ENCODE results near the gene PRPH2. TPM values are rescaled to one million over a fixed set of nuclear protein-coding genes. Genes with fewer than 3 reads are reported as not detected.

Gene PRPH2
- total RNA-seq, 1 donor from 2014 or later = 0.11 TPM

DNA sequence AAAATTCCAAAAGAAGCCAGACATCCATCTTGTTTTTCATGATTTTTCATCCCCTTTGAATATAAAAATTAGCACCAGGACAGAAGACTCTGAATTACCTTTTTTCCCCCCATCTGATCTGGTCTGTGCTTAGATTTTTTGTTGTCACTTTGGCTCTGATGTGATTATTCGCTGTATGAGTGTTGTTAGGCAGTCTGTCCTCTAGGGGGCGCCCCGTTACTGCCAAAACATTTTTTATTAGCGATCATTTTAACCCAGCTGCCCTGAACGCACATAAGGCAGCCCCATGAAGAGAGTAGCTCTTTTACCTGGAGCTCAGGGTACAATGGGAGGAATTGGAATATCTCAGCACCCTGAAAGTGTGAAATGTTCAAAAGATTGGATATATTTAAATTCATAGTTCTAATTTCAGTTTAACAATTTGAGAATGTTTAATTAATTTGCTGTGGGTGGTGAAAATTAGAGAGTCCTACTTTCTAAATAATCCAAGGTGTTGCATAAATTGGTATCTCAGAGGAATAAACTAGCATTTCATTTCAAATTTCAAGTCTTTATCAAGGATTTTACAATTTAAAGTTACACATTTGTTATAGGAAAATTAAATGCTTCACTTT lies 60.8 kb downstream of the PRPH2 start:
- peak in 1 of 2 donors; percentile 90 for DNase-seq (ENCODE audit: low spot score in 2 of 2)
- H3K36me3 ChIP-seq = peaks cover 59 to 80% of the 10 kb centered on the region in 2 donors
- no peak overlapping the region for H3K27ac ChIP-seq

DNA sequence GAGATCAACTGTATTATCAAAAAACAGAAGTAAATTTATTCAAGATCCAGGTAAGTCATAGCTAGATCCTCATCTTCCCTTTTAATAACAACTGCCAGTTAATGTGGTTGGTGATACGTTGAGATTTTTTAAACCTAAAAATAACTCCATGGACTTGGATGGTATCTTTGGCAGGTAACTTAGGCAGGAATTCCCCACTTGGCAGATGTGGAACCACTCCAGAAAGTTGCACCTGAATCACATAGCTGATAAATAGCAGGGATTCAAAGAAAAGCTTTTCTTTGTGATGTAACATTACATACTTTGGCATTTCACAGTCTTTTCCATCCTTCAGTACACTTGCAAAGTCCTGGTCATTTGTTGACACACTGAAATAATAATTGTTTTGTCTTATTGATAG lies 62.6 kb downstream of the PRPH2 start:
- no peak overlapping the region for H3K27ac ChIP-seq
- DNase-seq (ENCODE audit: low spot score in 2 of 2) = no peak
- TF ChIP-seq, protein P1, sequence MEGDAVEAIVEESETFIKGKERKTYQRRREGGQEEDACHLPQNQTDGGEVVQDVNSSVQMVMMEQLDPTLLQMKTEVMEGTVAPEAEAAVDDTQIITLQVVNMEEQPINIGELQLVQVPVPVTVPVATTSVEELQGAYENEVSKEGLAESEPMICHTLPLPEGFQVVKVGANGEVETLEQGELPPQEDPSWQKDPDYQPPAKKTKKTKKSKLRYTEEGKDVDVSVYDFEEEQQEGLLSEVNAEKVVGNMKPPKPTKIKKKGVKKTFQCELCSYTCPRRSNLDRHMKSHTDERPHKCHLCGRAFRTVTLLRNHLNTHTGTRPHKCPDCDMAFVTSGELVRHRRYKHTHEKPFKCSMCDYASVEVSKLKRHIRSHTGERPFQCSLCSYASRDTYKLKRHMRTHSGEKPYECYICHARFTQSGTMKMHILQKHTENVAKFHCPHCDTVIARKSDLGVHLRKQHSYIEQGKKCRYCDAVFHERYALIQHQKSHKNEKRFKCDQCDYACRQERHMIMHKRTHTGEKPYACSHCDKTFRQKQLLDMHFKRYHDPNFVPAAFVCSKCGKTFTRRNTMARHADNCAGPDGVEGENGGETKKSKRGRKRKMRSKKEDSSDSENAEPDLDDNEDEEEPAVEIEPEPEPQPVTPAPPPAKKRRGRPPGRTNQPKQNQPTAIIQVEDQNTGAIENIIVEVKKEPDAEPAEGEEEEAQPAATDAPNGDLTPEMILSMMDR (IDR thresholded peaks at IDR 0.05) = no peak
- H3K4me1 ChIP-seq = no peaks in the 10 kb centered on the region
- intact Hi-C loops (cut with DNase I) = loop anchor here (2.0 kb wide), 1 partner anchor 239 kb away; no protein-coding TSS in a partner anchor
- H3K9me3 ChIP-seq = no peaks in the 10 kb centered on the region
- peaks cover 57 to 79% of the 10 kb centered on the region in 2 donors for H3K36me3 ChIP-seq
- H3K4me3 ChIP-seq = no peak overlapping the region
- no peaks in the 10 kb centered on the region for H3K27me3 ChIP-seq

More for the DNA sequence above, 60.8 kb downstream of the PRPH2 start:
- TF ChIP-seq, protein P1 (IDR thresholded peaks at IDR 0.05) = peak; percentile 72 to 89 (median 85)
- H3K4me3 ChIP-seq = no peak overlapping the region
- H3K27me3 ChIP-seq = no peaks in the 10 kb centered on the region
- H3K9me3 ChIP-seq = no peaks in the 10 kb centered on the region
- intact Hi-C loops (cut with DNase I) = loop anchor here (1.0 to 2.0 kb wide), 3 partner anchors 65 to 237 kb away; no protein-coding TSS in a partner anchor
- H3K4me1 ChIP-seq = no peaks in the 10 kb centered on the region

DNA sequence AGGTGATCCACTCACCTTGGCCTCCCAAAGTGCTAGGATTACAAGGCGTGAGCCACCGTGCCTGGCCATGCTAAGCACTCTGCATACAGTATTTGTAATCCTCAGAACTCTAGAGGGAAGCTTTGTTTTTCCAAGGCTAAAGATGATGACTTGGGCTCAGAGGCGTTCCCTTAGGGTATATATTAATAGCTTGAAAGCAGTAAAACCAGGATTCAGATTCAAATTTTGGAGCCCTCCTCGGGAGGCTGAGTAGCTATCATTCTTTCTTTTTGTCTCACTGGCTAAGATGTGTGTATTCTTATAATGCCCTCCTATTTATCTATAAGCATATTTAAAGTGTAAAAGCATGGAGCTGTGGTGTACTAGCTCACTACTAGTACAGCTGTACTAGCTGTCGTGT lies 68.5 kb downstream of the PRPH2 start:
- no peak overlapping the region for H3K27ac ChIP-seq
- no peaks in the 10 kb centered on the region for H3K9me3 ChIP-seq
- H3K36me3 ChIP-seq = peaks cover 72 to 91% of the 10 kb centered on the region in 2 donors
- TF ChIP-seq, protein P1 (IDR thresholded peaks at IDR 0.05) = no peak
- no peaks in the 10 kb centered on the region for H3K4me1 ChIP-seq
- no peak for DNase-seq (ENCODE audit: low spot score in 2 of 2)
- H3K27me3 ChIP-seq = no peaks in the 10 kb centered on the region
- intact Hi-C loops (cut with DNase I) = no loop called here
- H3K4me3 ChIP-seq = no peak overlapping the region

DNA sequence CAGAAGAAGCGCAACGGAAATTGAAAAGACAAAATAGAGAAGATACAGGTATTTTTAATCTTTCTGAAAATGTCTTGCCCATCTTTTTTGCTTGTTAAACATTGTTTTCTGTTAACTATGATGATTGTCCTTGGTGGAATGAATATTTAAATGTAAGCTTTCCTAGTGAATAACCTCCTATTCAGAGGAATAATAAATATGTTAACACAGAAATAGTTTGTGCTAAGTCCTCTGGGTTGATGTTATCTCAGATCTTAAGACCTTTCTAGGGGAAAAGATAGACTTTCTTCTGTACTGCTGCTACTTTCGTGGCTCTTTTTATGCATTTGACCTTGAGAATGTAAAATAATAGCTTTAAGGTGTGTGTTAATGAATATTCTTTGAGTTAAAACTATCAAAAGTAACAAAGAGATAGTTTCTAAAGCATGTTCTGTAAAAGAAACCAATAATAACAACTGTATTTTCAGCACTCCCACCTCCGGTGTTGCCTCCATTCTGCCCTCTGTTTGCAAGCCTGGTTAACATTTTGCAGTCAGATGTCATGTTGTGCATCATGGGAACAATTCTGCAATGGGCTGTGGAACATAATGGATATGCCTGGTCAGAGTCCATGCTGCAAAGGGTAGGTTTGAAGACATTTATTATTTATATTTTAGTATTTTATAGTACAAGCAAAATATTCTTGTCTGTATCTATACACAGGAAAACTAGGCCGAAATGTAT lies 70.2 kb downstream of the PRPH2 start:
- Histone ChIP-seq H3K27ac (no peak overlapping the region), H3K27me3 (no peaks in the 10 kb centered on the region), H3K9me3 (no peaks in the 10 kb centered on the region), H3K4me1 (no peaks in the 10 kb centered on the region), H3K36me3 (peaks cover 67 to 83% of the 10 kb centered on the region in 2 donors), H3K4me3 (no peak overlapping the region)
- DNase-seq (ENCODE audit: low spot score in 2 of 2) = no peak
- intact Hi-C loops (cut with DNase I) = no loop called here
- TF ChIP-seq, protein P1 (IDR thresholded peaks at IDR 0.05) = no peak

Other genes starting within 250 kb of the PRPH2 start
- gene UBR2, start 158.6 kb downstream of the PRPH2 start, total RNA-seq = 17.8 TPM
- gene TBCC, start 23.5 kb upstream of the PRPH2 start, total RNA-seq = 50.8 TPM
- 9.7 TPM for gene BICRAL, start 59.5 kb upstream of the PRPH2 start, total RNA-seq
- gene RPL7L1, start 157.0 kb upstream of the PRPH2 start, total RNA-seq = 34.8 TPM
- gene PTCRA, start 193.5 kb upstream of the PRPH2 start, total RNA-seq = not detected
- gene CNPY3, start 206.9 kb upstream of the PRPH2 start, total RNA-seq = 49.6 TPM
- gene GNMT, start 238.2 kb upstream of the PRPH2 start, total RNA-seq = not detected